DMS 273 treated with DMSO at 0.1 percent for 48 hours (cell line): ENCODE results near the gene DDX46.
"Not testable (repeated sequence)": the region's sequence is repeated elsewhere in the genome, so short reads cannot be mapped to it uniquely, and the experiment has no call there.

Experiments
- DNase-seq: peaks from one replicate; lab custom pipeline; 2025; lab: John Stamatoyannopoulos, UW

The DDX46 gene

DNA sequence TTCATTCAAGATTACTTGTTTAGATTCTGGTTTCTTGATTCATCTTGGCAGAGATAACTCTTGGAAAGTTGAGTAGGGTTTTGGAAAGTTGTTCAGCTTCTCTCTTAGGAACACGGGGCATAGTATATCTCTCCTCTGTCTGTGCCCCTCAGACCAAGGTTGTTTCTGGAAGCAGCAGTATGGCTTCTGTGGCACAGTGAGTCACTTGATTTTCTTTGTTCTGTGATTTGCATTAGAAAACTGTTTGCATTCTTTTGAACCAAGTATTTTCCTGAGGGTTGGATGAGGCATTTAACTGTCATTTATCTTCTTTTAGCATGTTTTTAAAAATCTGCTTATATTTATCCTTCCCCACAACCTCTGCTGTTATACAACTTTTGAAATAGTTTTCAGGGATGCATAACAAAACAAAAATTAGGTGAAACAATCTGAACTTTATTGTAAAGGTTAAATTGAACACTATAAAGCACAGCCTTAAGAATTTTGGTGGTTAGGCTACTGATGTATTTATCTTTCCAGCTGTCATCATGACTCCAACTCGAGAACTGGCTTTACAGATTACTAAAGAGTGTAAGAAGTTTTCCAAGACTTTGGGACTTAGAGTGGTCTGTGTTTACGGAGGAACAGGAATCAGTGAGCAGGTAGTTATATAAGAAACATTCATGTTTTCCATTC is 26.5 kb downstream of the DDX46 start:
- no peak for DNase-seq

DNA sequence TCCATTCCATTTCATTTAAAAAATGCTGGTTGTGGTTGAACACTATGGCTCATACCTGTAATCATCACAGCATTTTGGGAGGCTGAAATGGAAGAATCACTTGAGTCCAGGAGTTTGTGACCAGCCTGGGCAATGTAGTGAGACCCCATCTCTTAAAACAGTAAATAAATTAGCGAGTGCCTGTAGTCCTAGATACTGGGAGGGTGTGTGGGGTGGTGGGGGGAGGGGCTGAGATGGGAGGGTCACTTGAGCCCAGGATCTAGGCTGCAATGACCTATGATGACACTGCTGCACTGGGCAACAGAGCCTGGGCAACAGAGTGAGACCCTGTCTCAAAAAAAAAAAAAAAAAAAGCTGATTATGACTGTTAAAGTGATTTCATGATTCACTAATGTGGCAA is 29.1 kb downstream of the DDX46 start:
- DNase-seq: no peak

DNA sequence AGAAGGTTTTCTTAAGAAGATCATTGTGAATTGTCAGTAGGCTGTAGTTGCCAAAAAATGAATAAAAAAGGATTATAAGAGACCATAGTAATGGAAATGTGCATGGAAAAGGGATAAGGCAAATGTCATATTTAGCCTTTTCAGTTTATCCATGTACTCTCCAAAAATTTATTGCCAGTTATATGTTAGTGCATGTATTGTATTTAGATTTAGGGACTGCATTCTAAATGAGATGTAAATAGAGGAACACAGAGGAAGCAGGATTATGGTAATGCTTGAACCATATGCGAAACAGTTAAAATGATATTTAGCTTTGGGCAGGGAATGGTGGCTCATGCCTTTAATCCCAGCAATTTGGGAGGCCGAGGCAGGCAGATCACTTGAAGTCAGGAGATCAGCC is 33.0 kb downstream of the DDX46 start:
- no peak for DNase-seq

DNA sequence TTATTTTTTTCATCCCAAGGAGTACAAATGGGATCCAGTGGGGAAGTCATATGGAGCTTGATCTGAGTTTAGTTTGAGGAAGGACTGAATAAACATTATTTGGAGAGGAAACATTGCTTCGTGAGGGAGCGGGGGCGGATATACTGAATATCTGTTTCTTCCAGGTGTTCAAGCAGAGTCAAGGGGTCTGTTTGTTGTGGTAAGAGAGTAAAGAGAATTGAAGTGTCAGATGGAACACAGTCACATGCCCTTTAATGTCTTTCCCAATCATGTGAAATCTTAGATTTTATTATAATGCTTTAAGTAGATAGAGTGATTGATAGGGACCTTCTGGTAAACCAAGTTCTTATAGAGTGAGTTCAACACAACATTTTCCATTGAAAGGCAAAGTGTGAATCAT is 33.7 kb downstream of the DDX46 start:
- DNase-seq: no peak

DNA sequence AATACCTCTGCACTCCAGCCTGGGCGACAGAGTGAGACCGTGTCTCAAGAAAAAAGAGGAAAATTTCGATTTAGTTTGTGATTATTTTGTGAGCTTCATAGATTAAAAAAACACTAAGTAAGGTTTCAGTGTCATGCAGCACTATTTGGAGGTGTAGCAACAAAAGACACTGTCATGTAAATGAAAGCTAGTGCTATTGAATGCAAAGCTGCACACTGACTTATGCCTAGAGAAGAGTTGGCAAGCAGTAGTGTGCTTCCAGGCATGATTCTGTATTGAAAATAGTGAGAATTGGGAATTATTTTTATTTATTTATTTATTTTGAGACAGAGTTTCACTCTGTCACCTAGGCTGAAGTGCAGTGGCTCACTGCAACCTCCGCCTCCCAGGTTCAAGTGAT is 34.5 kb downstream of the DDX46 start:
- DNase-seq: no peak

DNA sequence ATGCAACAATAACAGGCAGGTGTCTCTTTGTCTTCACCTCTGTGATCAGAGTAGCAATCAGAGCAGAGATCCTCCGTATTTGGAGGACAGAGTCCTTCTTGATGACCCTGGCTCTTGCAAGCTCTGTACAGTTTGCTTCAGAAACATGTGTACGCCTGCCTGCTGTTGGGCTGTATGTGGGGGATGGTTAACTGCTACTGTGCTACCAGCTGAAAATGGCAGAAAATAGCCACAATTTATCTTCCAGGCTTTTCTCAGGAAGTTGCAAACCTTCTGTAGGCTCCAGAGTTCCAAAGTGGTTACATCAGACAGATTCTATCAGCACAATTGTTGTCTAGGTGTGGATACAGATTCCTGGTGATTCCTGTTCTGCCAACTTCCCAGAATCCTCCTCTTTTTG is 35.5 kb downstream of the DDX46 start:
- no peak for DNase-seq

DNA sequence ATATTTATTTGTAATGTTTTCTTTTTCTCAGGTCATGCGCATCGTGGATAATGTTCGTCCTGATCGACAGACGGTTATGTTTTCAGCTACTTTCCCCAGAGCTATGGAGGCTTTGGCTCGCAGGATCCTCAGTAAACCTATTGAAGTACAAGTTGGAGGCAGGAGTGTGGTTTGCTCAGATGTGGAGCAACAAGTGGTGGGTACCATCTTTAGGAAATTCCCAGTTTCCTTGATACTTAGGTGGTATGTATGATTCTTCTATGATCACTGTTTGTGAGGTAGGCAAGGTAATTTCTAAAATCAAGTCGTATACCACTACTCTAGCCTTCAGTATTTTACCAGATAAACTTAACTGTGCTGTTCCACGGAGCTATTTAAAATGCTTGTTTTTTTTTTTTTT is 36.2 kb downstream of the DDX46 start:
- DNase-seq: no peak

DNA sequence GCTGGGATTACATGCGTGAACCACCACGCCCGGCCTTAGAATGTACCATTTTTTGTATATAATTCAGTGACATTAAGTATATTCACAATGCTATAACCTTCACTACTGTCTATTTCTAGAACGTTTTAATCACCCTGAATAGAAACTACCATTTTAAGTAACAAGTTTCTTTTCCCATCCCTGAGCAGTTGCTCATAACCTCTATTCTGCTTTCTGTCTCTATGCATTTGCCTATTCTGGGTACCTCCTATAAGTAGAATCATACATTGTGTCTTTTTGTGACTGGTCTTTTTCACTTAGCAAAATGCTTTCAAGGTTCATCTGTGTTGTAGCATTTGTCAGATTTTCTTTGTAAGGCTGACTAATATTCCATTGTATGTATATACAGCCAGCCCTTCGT is 39.9 kb downstream of the DDX46 start:
- DNase-seq: no peak

DNA sequence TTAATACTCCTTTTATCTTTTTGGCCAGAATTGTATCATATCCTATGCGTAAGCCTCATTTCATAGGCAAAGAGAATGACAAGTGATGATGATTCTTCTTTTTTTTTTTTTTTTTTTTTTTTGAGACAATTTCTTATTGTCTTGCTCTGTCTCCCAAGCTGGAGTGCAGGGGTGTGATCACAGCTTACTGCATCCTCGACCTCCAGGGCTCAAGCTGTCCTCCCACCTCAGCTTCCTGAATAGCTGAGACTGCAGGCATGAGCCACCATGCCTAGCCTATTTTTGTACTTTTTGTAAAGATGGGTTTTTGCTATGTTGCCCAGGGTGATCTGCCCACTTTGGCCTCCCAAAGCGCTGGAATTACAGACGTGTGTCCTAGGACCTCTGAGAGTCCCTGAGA is 45.2 kb downstream of the DDX46 start:
- DNase-seq: no peak

DNA sequence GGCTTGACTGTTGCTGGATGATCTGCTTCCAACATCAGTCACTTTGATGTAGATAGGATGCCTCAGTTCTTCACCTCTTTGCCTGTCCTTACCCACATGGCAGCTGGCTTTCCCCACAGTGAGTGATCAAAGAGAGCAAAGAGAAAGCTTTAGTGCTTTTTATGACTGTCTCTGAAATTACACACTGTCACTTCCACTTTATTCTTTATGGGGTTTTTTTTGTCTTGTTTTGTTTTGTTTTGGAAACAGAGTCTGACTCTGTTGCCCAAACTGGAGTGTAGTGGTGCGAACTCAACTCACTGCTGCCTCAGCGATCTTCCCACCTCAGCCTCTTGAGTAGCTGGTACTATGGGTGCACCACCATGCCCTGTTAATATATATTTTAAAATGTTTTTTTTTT is 54.8 kb downstream of the DDX46 start:
- DNase-seq: no peak

DNA sequence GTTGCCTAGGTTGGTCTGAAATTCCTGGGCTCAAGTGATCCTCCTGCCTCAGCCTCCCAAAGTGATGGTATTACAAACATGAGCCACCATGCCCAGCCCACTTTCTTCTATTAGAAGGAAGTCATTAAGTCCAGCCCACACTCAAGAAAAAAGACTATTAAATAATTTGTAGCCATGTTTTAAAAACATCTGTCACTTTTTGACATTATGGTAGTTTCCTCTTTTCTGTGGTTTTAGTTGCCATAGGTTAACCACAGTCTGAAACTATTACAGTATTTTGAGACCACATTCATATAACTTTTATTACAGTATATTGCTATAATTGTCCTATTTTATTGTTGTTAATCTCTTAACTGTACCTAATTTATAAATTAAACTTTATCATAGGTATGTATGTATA is 55.2 kb downstream of the DDX46 start:
- DNase-seq: no peak

DNA sequence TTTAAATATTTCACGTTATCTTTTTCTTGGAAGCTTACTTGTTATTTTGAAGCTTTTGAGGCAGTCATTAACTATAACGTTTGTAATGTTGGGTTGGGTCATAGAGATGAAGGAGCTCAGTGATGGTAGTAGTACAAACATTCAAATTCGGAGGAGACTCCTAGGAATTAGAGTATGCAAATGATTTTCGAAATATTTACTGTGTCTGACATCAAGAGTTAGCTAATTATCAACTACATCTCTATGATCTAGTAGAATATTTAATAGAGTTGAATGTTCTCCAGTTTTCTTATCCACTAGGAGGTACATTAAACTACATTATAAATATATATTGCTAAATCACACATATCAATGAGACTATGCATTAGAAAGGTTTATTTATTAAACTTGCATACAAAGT is 58.4 kb downstream of the DDX46 start:
- DNase-seq: no peak

DNA sequence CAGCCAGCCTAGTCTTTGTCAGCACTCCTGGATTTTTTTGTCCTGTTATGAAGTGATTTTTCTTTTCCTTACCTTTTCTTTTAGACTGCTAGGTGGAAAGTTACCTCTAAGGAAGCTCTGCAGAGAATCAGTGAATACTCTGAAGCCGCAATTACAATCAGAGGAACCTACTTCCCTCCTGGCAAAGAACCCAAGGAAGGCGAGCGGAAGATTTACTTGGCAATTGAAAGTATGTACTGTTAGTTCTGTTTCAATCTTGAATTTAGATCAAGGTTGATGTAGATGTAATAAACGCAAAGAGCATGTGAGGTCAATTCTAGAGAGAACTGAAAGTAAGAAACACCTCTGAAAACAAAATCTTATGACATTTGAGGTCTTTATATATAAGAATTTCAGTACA is 60.2 kb downstream of the DDX46 start:
- DNase-seq: no peak

DNA sequence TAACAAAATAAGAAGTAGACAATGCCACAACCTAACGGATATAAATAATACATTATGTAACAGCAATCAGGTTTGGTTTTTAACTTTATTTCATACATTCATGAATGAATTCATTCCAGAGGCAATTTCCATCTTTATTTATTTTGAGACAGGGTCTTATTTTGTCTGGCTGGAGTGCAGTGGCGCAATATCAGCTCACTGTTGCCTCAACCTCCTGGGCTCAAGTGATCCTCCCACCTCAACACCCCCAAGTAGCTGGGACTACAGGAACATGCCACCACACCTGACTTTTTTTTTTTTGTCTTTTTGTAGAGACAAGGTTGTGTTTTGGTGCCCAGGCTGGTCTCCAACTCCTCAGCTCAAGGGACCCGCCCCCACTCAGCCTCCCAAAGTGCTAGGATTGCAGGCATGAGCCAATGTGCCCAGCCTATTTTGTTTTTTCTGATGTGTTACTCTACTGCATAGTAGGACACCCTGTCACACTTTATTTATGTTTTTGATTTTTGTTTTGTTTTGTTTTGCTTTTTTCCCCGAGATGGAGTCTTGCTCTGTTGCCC is 60.9 kb downstream of the DDX46 start:
- DNase-seq: no peak

DNA sequence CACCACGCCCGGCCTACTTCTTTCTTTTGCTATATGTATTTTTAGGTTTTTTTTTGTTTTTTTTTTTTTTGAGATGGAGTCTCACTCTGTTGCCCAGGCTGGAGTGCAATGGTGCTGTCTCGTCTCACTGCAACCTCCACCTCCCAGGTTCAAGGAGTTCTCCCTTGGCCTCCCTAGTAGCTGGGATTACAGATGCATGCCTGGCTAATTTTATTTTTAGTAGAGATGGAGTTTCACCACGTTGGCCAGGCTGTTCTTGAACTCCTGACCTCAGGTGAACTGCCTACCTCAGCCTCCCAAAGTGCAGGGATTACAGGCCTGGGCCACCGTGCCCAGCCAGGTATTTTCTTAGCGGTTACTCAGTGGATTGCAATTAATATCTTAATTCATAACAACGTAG is 63.3 kb downstream of the DDX46 start:
- no peak for DNase-seq

DNA sequence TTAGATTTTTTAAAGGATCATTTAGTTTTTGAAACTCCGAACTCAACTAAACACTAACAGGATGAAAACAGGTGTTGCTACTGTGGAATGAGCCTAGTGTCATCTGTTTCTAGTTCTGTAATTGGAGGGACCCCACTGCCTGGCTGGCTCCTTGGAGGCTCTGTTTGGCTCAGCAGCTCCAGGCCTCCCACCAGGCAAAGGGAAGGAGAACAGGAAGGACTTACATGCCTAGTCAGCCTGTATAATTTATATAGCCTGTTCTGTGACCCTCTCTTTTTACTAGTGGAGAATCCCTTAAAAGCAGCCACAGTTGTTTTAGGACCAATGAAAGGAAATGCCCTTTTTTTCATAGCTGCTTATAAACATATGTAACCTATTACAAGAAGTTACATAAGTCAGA is 66.1 kb downstream of the DDX46 start:
- no peak for DNase-seq

DNA sequence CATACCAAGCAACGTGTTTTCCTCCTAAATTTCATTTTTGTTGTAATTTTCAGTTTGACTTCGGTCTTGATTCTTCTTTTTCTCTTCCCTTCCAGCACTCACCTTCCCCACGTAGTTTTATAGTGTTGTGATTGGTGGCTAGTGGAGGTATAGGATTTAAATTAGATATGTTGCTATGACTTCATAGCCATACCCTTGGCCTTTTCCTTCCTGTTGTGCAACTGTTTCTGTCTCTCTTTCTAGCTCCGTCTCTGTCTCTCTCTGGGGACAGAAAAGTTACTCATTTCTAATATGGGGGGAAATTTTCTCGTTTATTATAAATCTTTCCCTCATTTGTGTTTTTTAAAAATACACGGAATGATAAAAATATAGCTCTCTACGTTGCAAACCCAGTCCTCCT is 66.6 kb downstream of the DDX46 start:
- DNase-seq: no peak

DNA sequence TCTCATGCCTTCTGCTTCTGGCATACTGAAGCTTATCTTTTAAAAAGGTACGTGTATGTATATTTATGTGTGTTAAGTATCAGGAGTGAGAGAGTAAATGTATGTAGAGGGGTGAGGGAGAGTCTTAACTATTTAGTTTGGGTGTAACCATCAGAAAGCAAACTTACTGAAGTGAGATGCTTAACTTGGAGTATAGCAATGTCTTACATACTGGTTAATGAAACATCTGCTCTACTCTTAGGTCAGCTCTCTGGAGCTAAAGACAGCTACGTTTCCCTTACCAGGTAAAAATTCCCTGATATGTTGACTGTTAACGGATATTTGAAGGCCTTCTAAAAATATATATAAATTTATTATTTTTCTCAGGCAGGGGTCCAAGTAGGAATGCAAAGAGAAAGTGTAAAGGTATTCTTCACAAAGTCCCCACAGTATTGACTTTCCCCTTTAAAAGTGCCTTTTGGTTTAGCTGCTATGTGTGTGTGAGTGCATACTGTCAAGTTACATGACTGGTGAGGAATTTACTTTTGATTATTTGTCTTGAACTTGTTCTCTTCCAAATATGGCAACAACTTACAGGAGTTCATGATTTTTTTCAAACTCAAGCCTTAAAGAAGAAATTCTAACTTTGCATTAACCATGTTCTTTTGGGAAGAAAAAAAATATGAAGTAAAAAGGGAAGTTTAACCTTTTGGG is 74.9 kb downstream of the DDX46 start:
- no peak for DNase-seq

DNA sequence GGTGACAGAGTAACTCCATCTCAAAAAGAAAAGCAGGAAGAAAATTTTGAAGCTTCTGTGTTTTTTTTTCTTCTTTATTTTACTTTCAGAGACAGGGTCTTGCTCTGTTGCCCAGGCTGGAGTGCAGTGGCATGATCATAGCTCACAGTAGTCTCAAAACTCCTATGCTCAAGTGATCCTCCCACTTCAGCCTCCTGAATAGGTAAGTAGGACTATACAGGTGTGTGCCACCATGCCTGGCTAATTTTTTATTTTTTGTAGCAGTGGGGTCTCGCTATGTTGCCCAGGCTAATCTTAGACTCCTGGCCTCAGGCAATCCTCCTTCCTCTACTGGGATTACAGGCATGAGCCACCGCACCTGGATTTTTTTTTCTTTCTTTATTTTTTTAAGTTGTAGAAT is 77.0 kb downstream of the DDX46 start:
- no peak for DNase-seq

DNA sequence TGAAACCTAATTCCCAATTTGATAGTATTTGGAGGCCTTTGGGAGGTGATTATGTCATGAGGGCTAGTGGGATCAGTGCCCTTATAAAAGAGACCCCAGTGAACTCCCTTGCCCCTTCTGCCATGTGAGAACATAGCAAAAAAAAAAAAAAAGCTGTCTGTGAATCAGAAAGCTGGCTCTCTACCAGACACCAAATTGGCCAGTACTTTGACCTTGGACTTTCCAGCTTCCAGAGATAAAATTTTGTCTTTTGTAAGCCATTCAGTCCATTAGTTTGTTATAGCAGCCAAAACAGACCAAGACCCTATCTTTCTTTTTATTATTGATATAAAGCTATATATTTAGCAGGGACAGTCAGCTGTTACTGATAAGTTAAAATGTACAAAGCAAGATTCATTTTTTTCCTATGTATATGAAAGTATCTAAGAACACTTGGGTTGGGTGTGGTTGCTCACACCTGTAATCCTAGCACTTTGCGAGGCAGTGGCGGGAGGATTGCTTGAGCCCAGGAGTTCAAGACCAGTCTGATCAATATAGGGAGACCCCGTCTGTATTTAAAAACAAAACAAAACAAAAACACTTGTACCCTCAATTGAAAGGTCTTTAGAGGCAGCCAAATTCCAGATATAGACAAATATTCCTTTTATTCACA is 79.1 kb downstream of the DDX46 start:
- no peak for DNase-seq

DNA sequence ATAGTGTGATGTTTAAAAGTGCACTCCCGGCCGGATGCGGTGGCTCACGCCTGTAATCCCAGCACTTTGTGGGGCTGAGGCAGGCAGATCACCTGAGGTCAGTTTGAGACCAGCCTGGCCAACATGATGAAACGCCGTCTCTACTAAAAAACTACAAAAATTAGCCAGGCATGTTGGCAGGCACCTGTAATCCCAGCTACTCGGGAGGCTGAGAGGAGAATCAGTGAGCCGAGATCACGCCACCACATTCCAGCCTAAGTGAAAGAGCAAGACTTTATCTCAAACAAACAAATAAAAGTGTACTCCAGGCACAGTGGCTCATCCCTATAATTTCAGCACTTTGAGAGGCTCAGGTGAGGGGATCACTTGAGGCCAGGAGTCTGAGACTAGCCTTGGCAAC is 79.8 kb downstream of the DDX46 start:
- not testable (repeated sequence) for DNase-seq

DNA sequence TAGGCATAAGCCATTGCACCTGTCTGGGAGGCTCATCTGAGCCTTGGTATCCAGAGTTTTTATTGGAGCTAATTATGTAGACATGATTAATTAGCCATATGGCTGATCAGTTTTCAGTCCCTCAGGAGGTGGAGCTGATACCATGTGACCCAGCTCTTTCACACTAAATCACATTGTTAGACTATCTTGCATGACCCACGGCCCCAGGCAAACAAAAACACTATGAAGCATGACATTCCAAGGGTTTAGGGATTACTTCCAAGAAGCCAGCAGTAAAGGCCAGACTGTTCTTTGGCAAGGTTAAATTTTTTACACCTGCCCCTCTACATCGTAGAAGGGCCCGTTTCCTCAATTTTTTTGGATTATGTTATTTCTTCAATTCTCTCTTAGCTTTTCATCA is 82.2 kb downstream of the DDX46 start:
- no peak for DNase-seq

DNA sequence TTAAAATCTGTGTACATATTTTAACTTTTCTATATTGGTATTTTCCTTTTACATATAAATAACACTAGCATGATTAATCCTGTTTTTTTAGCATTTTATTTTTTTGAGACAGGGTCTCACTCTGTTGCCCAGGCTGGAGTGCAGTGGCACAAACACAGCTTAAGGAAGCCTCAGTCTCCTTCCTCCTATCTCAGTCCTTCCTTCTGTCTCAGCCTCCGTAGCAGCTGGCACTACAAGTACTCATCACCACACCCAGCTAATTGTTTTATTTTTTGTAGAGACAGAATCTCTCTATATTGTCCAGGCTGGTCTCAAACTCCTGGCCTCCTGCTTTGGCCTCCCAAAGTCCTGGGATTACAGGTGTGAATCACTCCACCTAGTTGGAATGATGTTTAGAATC is 85.7 kb downstream of the DDX46 start:
- DNase-seq: no peak
